AG20443 (cell line): ENCODE results near the gene PNPT1.
A peak's percentile ranks its signal among the peaks of the same experiment; 100 is the strongest.
"Not testable (repeated sequence)": the region's sequence is repeated elsewhere in the genome, so short reads cannot be mapped to it uniquely, and the experiment has no call there.

Experiments used
- DNase-seq: peaks from one replicate; pipeline ENCODE4 v3.0.0; 2012; ENCODE audit warnings: low spot score, mixed read lengths

The PNPT1 gene

GRCh38 chr2:55596795-55597194 lies 96.8 kb downstream of the PNPT1 start:
- DNase-seq = not testable (repeated sequence)

GRCh38 chr2:55595536-55595935 lies 98.1 kb downstream of the PNPT1 start:
- DNase-seq = no peak

DNA sequence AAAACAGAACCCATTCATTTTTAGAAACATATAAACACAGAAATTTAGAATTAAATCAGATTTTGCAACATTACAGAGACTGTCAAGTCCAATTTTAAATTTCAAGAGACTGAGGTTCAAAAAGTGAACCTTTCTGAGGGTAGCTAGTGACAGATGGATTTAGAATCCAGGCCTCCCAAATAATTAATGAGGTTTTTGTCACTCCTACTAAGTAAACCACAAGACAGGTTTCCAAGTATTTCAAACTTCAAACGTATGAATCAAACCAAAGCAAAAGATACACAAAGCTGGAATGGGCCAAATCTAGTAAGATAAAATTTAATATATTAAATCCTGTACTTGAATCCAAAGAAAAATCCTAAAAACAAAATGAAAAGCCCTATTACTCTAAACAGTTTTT lies 101.5 kb downstream of the PNPT1 start:
- DNase-seq = no peak

- peak; percentile 53 for DNase-seq
Measured at GRCh38 chr2:55590810-55591440, 102.7 kb downstream of the PNPT1 start.

- peak; percentile 56 for DNase-seq
Measured at GRCh38 chr2:55585451-55586080, 108.1 kb downstream of the PNPT1 start.
